BJ (cell line): ENCODE results near the gene GGT7. TPM values are rescaled to one million over a fixed set of nuclear protein-coding genes. Genes with fewer than 3 reads are reported as not detected.

Source experiments
- CTCF ChIA-PET: fragments of 350-600 bp; formaldehyde crosslinking; extraction: SDS; loops from one replicate; lab custom pipeline; 2021; ENCODE audit warnings: antibody characterized with exemption, inconsistent platforms; lab: Yijun Ruan, JAX
- POLR2A ChIA-PET: fragments of 300-600 bp; sonication (Branson Sonifier 250); formaldehyde crosslinking; extraction: SDS; loops from one replicate; lab custom pipeline; 2021; ENCODE audit warnings: antibody characterized with exemption; lab: Charles Lee
- DNase-seq: peaks from one replicate; pipeline ENCODE4 v3.0.0-alpha.2; 2011; ENCODE audit warnings: low read depth
- H3K27me3 ChIP-seq: 2 replicates; pipeline ENCODE4 v1.6.0; 2011; ENCODE audit warnings: low read length; ENCODE audit not compliant: control insufficient read depth, insufficient read depth
- H3K36me3 ChIP-seq: 2 replicates; pipeline ENCODE4 v1.5.1; 2011; ENCODE audit warnings: low read length; ENCODE audit not compliant: control insufficient read depth, insufficient read depth
- H3K4me3 ChIP-seq: 2 replicates; pipeline ENCODE4 v1.5.1; 2011; ENCODE audit warnings: low read depth, mild to moderate bottlenecking, control low read depth, low read length
- polyA plus RNA-seq: library from polyadenylated mRNA; depleted of rRNA; stranded (reverse); fragments of >200 nt; gene quantifications from 2 replicates; pipeline ENCODE4 v1.2.3, GENCODE V29; 2011
- TF ChIP-seq, protein P1 (sequence below): IDR thresholded peaks from 2 replicates; pipeline ENCODE4 v1.5.1; 2011; ENCODE audit warnings: low read depth, mild to moderate bottlenecking, control low read depth, inconsistent platforms, low read length, moderate library complexity; ENCODE audit not compliant: insufficient read depth

Gene GGT7
- polyA plus RNA-seq, 1 experiment, result 28.6 TPM

- CTCF ChIA-PET, result interaction anchor here (1.3 to 1.5 kb wide), 2 partner anchors 11 to 20 kb away, joined by 3 read pairs; partner anchors contain the start of gene ACSS2
- no peak for DNase-seq
- TF ChIP-seq, protein P1, sequence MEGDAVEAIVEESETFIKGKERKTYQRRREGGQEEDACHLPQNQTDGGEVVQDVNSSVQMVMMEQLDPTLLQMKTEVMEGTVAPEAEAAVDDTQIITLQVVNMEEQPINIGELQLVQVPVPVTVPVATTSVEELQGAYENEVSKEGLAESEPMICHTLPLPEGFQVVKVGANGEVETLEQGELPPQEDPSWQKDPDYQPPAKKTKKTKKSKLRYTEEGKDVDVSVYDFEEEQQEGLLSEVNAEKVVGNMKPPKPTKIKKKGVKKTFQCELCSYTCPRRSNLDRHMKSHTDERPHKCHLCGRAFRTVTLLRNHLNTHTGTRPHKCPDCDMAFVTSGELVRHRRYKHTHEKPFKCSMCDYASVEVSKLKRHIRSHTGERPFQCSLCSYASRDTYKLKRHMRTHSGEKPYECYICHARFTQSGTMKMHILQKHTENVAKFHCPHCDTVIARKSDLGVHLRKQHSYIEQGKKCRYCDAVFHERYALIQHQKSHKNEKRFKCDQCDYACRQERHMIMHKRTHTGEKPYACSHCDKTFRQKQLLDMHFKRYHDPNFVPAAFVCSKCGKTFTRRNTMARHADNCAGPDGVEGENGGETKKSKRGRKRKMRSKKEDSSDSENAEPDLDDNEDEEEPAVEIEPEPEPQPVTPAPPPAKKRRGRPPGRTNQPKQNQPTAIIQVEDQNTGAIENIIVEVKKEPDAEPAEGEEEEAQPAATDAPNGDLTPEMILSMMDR, result no peak
- POLR2A ChIA-PET, result no interaction called here
- Histone ChIP-seq H3K36me3 (no peaks in the 10 kb centered on the region), H3K4me3 (no peak overlapping the region), H3K27me3 (no peaks in the 10 kb centered on the region)
Observed at GRCh38 chr20:34887023-34887422, 14.4 kb upstream of the GGT7 start.

- CTCF ChIA-PET, result interaction anchor here (0.6 kb wide), 1 partner anchor 279 kb away, joined by 3 read pairs; no protein-coding TSS in a partner anchor
- Histone ChIP-seq H3K27me3 (no peaks in the 10 kb centered on the region), H3K4me3 (no peak overlapping the region), H3K36me3 (no peaks in the 10 kb centered on the region)
- POLR2A ChIA-PET, result no interaction called here
- TF ChIP-seq, protein P1, result no peak
- no peak for DNase-seq
Observed at GRCh38 chr20:34886122-34886521, 13.5 kb upstream of the GGT7 start.

- TF ChIP-seq, protein P1, result no peak
- POLR2A ChIA-PET, result no interaction called here
Observed at GRCh38 chr20:34884260-34884659, 11.6 kb upstream of the GGT7 start.

GRCh38 chr20:34883809-34884208 is 11.2 kb upstream of the GGT7 start:
- TF ChIP-seq, protein P1, result no peak
- Histone ChIP-seq H3K36me3 (no peaks in the 10 kb centered on the region), H3K27me3 (no peaks in the 10 kb centered on the region), H3K4me3 (no peak overlapping the region)
- ChIA-PET CTCF (interaction anchor here (1.2 kb wide), 1 partner anchor 10 kb away, joined by 6 read pairs; no protein-coding TSS in a partner anchor), POLR2A (no interaction called here)
- no peak for DNase-seq

More at GRCh38 chr20:34884260-34884659, 11.6 kb upstream of the GGT7 start:
- CTCF ChIA-PET, result no interaction called here
- no peaks in the 10 kb centered on the region for H3K27me3 ChIP-seq
- H3K36me3 ChIP-seq, result no peaks in the 10 kb centered on the region
- H3K4me3 ChIP-seq, result no peak overlapping the region
- DNase-seq, result no peak

GRCh38 chr20:34883087-34883688 is 10.5 kb upstream of the GGT7 start:
- ChIA-PET POLR2A (no interaction called here), CTCF (interaction anchor here (0.6 to 1.2 kb wide), 2 partner anchors 9 to 270 kb away, joined by 3 to 6 read pairs; no protein-coding TSS in a partner anchor)
- Histone ChIP-seq H3K27me3 (no peaks in the 10 kb centered on the region), H3K36me3 (no peaks in the 10 kb centered on the region), H3K4me3 (no peak overlapping the region)
- TF ChIP-seq, protein P1, result no peak
- DNase-seq, result no peak
